Neutrophil (primary cell): ENCODE data around the gene WNT3A.

ENCODE experiments used
- H3K27ac ChIP-seq: fragments of 200-600 bp; sonication (generic); 2 replicates; pipeline ENCODE4 v1.5.1; 2016; ENCODE audit warnings: mild to moderate bottlenecking, moderate library complexity
- H3K27me3 ChIP-seq: fragments of 200-600 bp; sonication (generic); 2 replicates; pipeline ENCODE4 v1.6.0; 2016; ENCODE audit warnings: mild to moderate bottlenecking
- H3K36me3 ChIP-seq: fragments of 200-600 bp; sonication (generic); 2 replicates; pipeline ENCODE4 v1.5.1; 2017
- H3K4me1 ChIP-seq, 2 experiments: fragments of 200-600 bp in 1 of 2; sonication (generic) in 1 of 2; 1 replicate in 1 of 2; 2 replicates in 1 of 2; pipeline versions ENCODE4 v1.5.1 to v1.6.1; 2013 to 2016; ENCODE audit warnings: low read depth in 1 of 2, low read length in 1 of 2, mild to moderate bottlenecking in 1 of 2, moderate library complexity in 1 of 2; ENCODE audit not compliant: control insufficient read depth in 1 of 2, insufficient read depth in 1 of 2
- H3K4me3 ChIP-seq, 2 experiments: fragments of 200-600 bp in 1 of 2; sonication (generic) in 1 of 2; 1 replicate in 1 of 2; 2 replicates in 1 of 2; pipeline ENCODE4 v1.5.1; 2013 to 2016; ENCODE audit warnings: low read depth in 1 of 2, low read length in 1 of 2, mild to moderate bottlenecking in 1 of 2, moderate library complexity in 1 of 2
- H3K9me3 ChIP-seq: fragments of 200-600 bp; sonication (generic); 2 replicates; pipeline ENCODE4 v1.5.1; 2016
- CTCF ChIP-seq: fragments of 200-600 bp; sonication (generic); IDR thresholded peaks from 2 replicates; pipeline ENCODE4 v1.5.1; 2016; ENCODE audit warnings: antibody characterized with exemption

WNT3A gene

GRCh38 chr1:228020686-228021354 is 14.0 kb downstream of the WNT3A start:
- H3K9me3 ChIP-seq: no peaks in the 10 kb centered on the region
- no peaks in the 10 kb centered on the region for H3K36me3 ChIP-seq
- no peak overlapping the region for H3K27ac ChIP-seq
- no peak for TF ChIP-seq CTCF
- H3K4me3 ChIP-seq: no peak overlapping the region
- peaks cover 22% of the 10 kb centered on the region for H3K27me3 ChIP-seq
- no peaks in the 10 kb centered on the region for H3K4me1 ChIP-seq

GRCh38 chr1:228021355-228022030 is 14.7 kb downstream of the WNT3A start:
- Histone ChIP-seq H3K27me3 (peaks cover 29% of the 10 kb centered on the region), H3K4me3 (no peak overlapping the region), H3K9me3 (no peaks in the 10 kb centered on the region), H3K36me3 (no peaks in the 10 kb centered on the region), H3K27ac (no peak overlapping the region), H3K4me1 (no peaks in the 10 kb centered on the region)
- TF ChIP-seq CTCF: no peak

GRCh38 chr1:228022571-228023293 is 15.9 kb downstream of the WNT3A start:
- Histone ChIP-seq H3K27me3 (peaks cover 40% of the 10 kb centered on the region), H3K36me3 (no peaks in the 10 kb centered on the region), H3K27ac (no peak overlapping the region), H3K4me3 (no peak overlapping the region), H3K9me3 (no peaks in the 10 kb centered on the region), H3K4me1 (no peaks in the 10 kb centered on the region)
- no peak for TF ChIP-seq CTCF

GRCh38 chr1:228023294-228023639 is 16.5 kb downstream of the WNT3A start:
- Histone ChIP-seq H3K27me3 (peaks cover 42% of the 10 kb centered on the region), H3K4me3 (no peak overlapping the region), H3K27ac (no peak overlapping the region), H3K36me3 (no peaks in the 10 kb centered on the region), H3K4me1 (no peaks in the 10 kb centered on the region), H3K9me3 (no peaks in the 10 kb centered on the region)
- no peak for TF ChIP-seq CTCF

- Histone ChIP-seq H3K4me3 (no peak overlapping the region), H3K9me3 (no peaks in the 10 kb centered on the region), H3K27ac (no peak overlapping the region), H3K36me3 (no peaks in the 10 kb centered on the region), H3K27me3 (peaks cover 59% of the 10 kb centered on the region), H3K4me1 (no peaks in the 10 kb centered on the region)
- no peak for TF ChIP-seq CTCF
Observed at GRCh38 chr1:228029281-228029680, 22.5 kb downstream of the WNT3A start.
